HL-60 (cell line): ENCODE results near the gene SH3RF1.
"Not testable (repeated sequence)": the region's sequence is repeated elsewhere in the genome, so short reads cannot be mapped to it uniquely, and the experiment has no call there.

ENCODE experiments used
- DNase-seq, 2 experiments: peaks; one replicate each; pipeline ENCODE4 v3.0.0-alpha.2; 2010 to 2020; ENCODE audit warnings: low read depth in 1 of 2, low spot score in 1 of 2
- H3K27ac ChIP-seq: fragments of 250-450 bp; sonication (Bioruptor Pico); replicated peaks from 2 replicates; pipeline ENCODE4 v1.5.1; 2020; ENCODE audit warnings: mild to moderate bottlenecking, moderate library complexity
- H3K27me3 ChIP-seq: fragments of 250-450 bp; sonication (Bioruptor Pico); 2 replicates; pipeline ENCODE4 v1.5.1; 2021; ENCODE audit warnings: mild to moderate bottlenecking, moderate library complexity; ENCODE audit not compliant: insufficient read depth, poor library complexity, severe bottlenecking
- H3K4me3 ChIP-seq: replicated peaks from 2 replicates; pipeline ENCODE4 v1.5.1; 2011; ENCODE audit warnings: mild to moderate bottlenecking, control low read depth, low read length; ENCODE audit not compliant: insufficient read depth
- CTCF ChIP-seq: IDR thresholded peaks from one replicate; pipeline ENCODE4 v1.5.1; 2011; ENCODE audit warnings: low read length, control low read depth, inconsistent platforms; ENCODE audit not compliant: insufficient read depth
- GABPA ChIP-seq: IDR thresholded peaks from 2 replicates; pipeline ENCODE4 v1.6.1; 2012; ENCODE audit warnings: low read depth
- POLR2AphosphoS5 ChIP-seq: IDR thresholded peaks from 2 replicates; pipeline ENCODE4 v1.6.1; 2012; ENCODE audit warnings: low read depth
- REST ChIP-seq: IDR thresholded peaks from 2 replicates; pipeline ENCODE4 v1.6.1; 2012; ENCODE audit warnings: low read depth; ENCODE audit not compliant: insufficient replicate concordance
- SPI1 ChIP-seq: IDR thresholded peaks from 2 replicates; pipeline ENCODE4 v1.6.1; 2012; ENCODE audit warnings: low read depth, mild to moderate bottlenecking, borderline replicate concordance

SH3RF1 gene

DNA sequence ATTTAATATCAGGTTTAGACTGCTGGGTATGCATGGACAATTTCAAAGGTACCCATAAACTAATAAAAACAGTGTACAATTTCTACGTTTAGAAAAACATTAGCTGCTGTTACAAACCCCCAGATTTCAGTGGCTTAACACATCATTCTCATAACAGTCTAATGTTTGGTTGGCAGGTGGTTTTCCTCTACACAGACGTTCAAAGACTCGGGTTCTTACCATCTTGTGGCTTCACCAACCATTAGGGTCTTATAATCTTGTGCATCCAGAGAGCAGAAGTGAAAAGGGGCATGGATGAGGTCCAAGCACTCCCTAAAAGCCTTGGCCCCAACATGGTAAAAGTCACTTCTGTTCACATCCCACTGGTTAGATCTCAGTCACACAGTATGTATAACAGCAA is 71.6 kb downstream of the SH3RF1 start:
- Histone ChIP-seq H3K4me3 (no peak overlapping the region), H3K27ac (no peak overlapping the region), H3K27me3 (no peaks in the 10 kb centered on the region)
- DNase-seq, result no peak
- no peak for TF ChIP-seq CTCF

GRCh38 chr4:169198167-169198566 is 72.6 kb downstream of the SH3RF1 start:
- no peak overlapping the region for H3K4me3 ChIP-seq
- DNase-seq, result no peak
- no peak overlapping the region for H3K27ac ChIP-seq
- TF ChIP-seq GABPA, result no peak
- TF ChIP-seq CTCF, result no peak
- no peak for TF ChIP-seq SPI1
- TF ChIP-seq REST, result no peak
- TF ChIP-seq POLR2AphosphoS5, result no peak
- no peaks in the 10 kb centered on the region for H3K27me3 ChIP-seq

DNA sequence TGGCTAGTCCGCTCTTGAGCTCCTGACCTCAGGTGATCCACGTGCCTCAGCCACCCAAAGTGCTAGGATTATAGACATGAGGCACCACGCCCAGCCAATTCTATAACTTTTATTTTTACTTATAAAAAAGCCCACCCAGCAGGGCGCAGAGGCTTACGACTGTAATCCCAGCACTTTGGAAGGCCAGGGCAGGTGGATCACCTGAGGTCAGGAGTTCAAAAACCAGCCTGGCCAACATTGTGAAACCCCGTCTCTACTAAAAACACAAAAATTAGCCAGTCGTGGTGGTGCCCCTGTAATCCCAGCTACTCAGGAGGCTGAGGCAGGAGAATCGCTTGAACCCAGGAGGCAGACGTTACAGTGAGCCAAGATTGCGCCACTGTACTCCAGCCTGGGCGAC is 73.5 kb downstream of the SH3RF1 start:
- not testable (repeated sequence) for H3K4me3 ChIP-seq, H3K27ac ChIP-seq, DNase-seq

GRCh38 chr4:169195032-169195431 is 75.7 kb downstream of the SH3RF1 start:
- no peak for DNase-seq

More for the DNA sequence above, 73.5 kb downstream of the SH3RF1 start:
- H3K27me3 ChIP-seq, result not testable (repeated sequence)

GRCh38 chr4:169189968-169190367 is 80.8 kb downstream of the SH3RF1 start:
- H3K27me3 ChIP-seq, H3K4me3 ChIP-seq, H3K27ac ChIP-seq, DNase-seq: not testable (repeated sequence)

More at GRCh38 chr4:169195032-169195431, 75.7 kb downstream of the SH3RF1 start:
- no peak for TF ChIP-seq CTCF
- no peak for TF ChIP-seq SPI1
- no peak for TF ChIP-seq REST
- TF ChIP-seq POLR2AphosphoS5, result no peak
- no peak for TF ChIP-seq GABPA
- H3K27ac ChIP-seq, result no peak overlapping the region
- H3K4me3 ChIP-seq, result no peak overlapping the region
- H3K27me3 ChIP-seq, result no peaks in the 10 kb centered on the region
